OCI-LY3 (cell line): ENCODE results near the gene RPS4Y2.

Experiments
- EZH2phosphoT487 ChIP-seq: fragments of 200-600 bp; shearing (Covaris generic); IDR thresholded peaks from 2 replicates; pipeline ENCODE4 v1.6.1; 2018; ENCODE audit warnings: antibody characterized with exemption, mixed run types, low read depth
- TF ChIP-seq, protein P1 (sequence below): fragments of 200-600, 300-600 bp; sonication (generic); IDR thresholded peaks from 2 replicates; pipeline ENCODE4 v1.5.1; 2014; ENCODE audit warnings: antibody characterized with exemption, low read length, low read depth

DNA sequence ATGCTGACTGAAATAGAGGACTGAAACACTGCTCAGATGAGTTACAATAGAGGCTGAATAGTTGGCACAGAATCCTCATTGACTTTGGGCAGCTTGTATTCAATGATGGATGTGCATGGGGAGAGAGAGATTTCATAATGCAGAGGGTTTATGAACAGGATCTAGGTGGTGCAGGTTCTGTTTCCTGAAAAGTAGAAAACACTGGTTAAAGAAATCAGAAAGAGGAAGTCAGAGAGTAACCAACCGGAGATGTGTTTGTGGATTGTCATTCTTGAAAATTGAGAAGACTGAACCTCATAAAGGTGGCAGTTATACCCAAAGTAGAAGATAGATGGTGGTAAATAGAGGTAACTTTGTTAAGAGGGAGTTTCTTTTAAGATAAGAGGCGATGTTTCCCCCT is 8.0 kb downstream of the RPS4Y2 start:
- TF ChIP-seq, protein P1, sequence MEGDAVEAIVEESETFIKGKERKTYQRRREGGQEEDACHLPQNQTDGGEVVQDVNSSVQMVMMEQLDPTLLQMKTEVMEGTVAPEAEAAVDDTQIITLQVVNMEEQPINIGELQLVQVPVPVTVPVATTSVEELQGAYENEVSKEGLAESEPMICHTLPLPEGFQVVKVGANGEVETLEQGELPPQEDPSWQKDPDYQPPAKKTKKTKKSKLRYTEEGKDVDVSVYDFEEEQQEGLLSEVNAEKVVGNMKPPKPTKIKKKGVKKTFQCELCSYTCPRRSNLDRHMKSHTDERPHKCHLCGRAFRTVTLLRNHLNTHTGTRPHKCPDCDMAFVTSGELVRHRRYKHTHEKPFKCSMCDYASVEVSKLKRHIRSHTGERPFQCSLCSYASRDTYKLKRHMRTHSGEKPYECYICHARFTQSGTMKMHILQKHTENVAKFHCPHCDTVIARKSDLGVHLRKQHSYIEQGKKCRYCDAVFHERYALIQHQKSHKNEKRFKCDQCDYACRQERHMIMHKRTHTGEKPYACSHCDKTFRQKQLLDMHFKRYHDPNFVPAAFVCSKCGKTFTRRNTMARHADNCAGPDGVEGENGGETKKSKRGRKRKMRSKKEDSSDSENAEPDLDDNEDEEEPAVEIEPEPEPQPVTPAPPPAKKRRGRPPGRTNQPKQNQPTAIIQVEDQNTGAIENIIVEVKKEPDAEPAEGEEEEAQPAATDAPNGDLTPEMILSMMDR: peak; percentile 20; the same call in 1 of the 2 replicates
- no peak for TF ChIP-seq EZH2phosphoT487
